Measurements from ENCODE around the gene CALN1. TPM values are rescaled to one million over a fixed set of nuclear protein-coding genes. Genes with fewer than 3 reads are reported as not detected.

The CALN1 gene
- total RNA-seq, 1 experiment from 2014 or later, result 0.05 TPM

- no peak for ATAC-seq
- POLR2A ChIA-PET, result no interaction called here
These were observed 312.4 kb downstream of the CALN1 start for GRCh38 chr7:72099784-72100183.

DNA sequence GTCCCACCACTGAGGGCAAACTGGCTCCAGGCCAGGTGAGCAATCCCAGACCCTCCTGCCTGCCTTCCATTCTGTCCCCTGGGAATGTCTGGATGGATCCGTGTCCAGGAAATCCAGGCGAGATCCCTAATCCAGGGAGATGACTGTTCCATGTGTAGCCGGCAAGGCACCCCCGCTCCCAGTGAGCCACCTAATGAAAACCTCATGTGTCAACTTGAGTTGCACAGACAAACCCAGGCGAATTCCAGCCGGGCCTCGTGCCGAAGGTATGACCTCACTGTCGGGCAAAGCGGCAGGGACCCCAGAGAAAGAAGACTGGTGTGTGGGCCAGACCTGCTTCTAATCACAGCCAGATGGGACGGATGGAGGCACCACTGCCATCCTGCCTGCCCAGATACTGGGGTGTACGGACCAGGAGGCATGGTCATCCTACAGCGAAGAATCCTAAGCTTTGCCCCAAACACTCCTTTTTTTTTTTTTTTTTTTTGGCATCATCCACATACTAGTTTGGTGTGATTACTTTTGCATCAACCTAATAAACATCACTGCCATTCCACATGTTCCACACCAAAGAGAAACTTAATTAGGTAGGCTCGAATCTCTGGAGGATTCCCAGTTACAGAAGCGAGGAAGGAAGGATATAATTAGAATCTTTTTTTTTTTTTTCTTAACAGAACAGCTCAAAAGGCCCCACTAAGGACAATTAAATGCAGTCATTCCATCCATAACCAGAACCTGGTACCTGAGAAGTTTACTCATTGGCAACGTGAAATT lies 313.1 kb downstream of the CALN1 start:
- intact Hi-C loops (cut with micrococcal nuclease; ENCODE audit: unreplicated experiment) (no loop called here), in situ Hi-C loops (cut with HindIII; ENCODE audit: low pct_unique_long_range_greater_than_20kb, low sequenced_read_pairs) (no loop called here)
- H3K4me1 ChIP-seq (ENCODE audit: control insufficient read depth, insufficient read depth, low read length), result no peaks in the 10 kb centered on the region
- H3K27ac ChIP-seq (ENCODE audit: low read length), result no peak overlapping the region
- H3K27me3 ChIP-seq (ENCODE audit: control insufficient read depth, insufficient read depth, low read length), result no peaks in the 10 kb centered on the region
- CTCF ChIA-PET, result no interaction called here
- POLR2A ChIA-PET, result no interaction called here
- no peaks in the 10 kb centered on the region for H3K36me3 ChIP-seq (ENCODE audit: control insufficient read depth, insufficient read depth, low read length)
- no peaks in the 10 kb centered on the region for H3K9me3 ChIP-seq (ENCODE audit: control insufficient read depth, insufficient read depth, low read depth, low read length)
- no peak overlapping the region for H3K4me3 ChIP-seq (ENCODE audit: low read depth in 2 of 2, low read length in 2 of 2)
- DNase-seq (ENCODE audit: low read depth, low spot score) (no peak), ATAC-seq (no peak)
- BruUV-seq (replicated peaks), result no TSS peak
- no peak for TF ChIP-seq REST (IDR thresholded peaks at IDR 0.05; ENCODE audit: insufficient read depth in 1 of 2, low read depth in 2 of 2, low read length in 1 of 2)
- TF ChIP-seq POLR2AphosphoS5 (IDR thresholded peaks at IDR 0.05; ENCODE audit: low read depth, low read length), result no peak
- no peak for TF ChIP-seq SIN3A (IDR thresholded peaks at IDR 0.05; ENCODE audit: borderline replicate concordance, insufficient read depth, low read depth, low read length)
- no peak for TF ChIP-seq TCF7L2 (IDR thresholded peaks at IDR 0.05; ENCODE audit: low read depth, low read length)
- TF ChIP-seq, protein P1, sequence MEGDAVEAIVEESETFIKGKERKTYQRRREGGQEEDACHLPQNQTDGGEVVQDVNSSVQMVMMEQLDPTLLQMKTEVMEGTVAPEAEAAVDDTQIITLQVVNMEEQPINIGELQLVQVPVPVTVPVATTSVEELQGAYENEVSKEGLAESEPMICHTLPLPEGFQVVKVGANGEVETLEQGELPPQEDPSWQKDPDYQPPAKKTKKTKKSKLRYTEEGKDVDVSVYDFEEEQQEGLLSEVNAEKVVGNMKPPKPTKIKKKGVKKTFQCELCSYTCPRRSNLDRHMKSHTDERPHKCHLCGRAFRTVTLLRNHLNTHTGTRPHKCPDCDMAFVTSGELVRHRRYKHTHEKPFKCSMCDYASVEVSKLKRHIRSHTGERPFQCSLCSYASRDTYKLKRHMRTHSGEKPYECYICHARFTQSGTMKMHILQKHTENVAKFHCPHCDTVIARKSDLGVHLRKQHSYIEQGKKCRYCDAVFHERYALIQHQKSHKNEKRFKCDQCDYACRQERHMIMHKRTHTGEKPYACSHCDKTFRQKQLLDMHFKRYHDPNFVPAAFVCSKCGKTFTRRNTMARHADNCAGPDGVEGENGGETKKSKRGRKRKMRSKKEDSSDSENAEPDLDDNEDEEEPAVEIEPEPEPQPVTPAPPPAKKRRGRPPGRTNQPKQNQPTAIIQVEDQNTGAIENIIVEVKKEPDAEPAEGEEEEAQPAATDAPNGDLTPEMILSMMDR (IDR thresholded peaks at IDR 0.05), result no peak

More at GRCh38 chr7:72099784-72100183, 312.4 kb downstream of the CALN1 start:
- intact Hi-C loops (cut with micrococcal nuclease; ENCODE audit: unreplicated experiment), result no loop called here
- in situ Hi-C loops (cut with HindIII; ENCODE audit: low pct_unique_long_range_greater_than_20kb, low sequenced_read_pairs), result no loop called here
- Histone ChIP-seq H3K36me3 (ENCODE audit: control insufficient read depth, insufficient read depth, low read length) (no peaks in the 10 kb centered on the region), H3K27me3 (ENCODE audit: control insufficient read depth, insufficient read depth, low read length) (no peaks in the 10 kb centered on the region), H3K4me1 (ENCODE audit: control insufficient read depth, insufficient read depth, low read length) (no peaks in the 10 kb centered on the region), H3K9me3 (ENCODE audit: control insufficient read depth, insufficient read depth, low read depth, low read length) (no peaks in the 10 kb centered on the region), H3K4me3 (ENCODE audit: low read depth in 2 of 2, low read length in 2 of 2) (no peak overlapping the region), H3K27ac (ENCODE audit: low read length) (no peak overlapping the region)
- BruUV-seq (replicated peaks), result no TSS peak
- TF ChIP-seq SIN3A (IDR thresholded peaks at IDR 0.05; ENCODE audit: borderline replicate concordance, insufficient read depth, low read depth, low read length), result no peak
- CTCF ChIA-PET, result no interaction called here
- DNase-seq (ENCODE audit: low read depth, low spot score), result no peak

GRCh38 chr7:72097226-72097625 lies 314.9 kb downstream of the CALN1 start:
- DNase-seq (ENCODE audit: low read depth, low spot score) (no peak), ATAC-seq (no peak)
- Histone ChIP-seq H3K27ac (ENCODE audit: low read length) (no peak overlapping the region), H3K4me3 (ENCODE audit: low read depth in 2 of 2, low read length in 2 of 2) (no peak overlapping the region), H3K36me3 (ENCODE audit: control insufficient read depth, insufficient read depth, low read length) (no peaks in the 10 kb centered on the region), H3K27me3 (ENCODE audit: control insufficient read depth, insufficient read depth, low read length) (no peaks in the 10 kb centered on the region), H3K9me3 (ENCODE audit: control insufficient read depth, insufficient read depth, low read depth, low read length) (no peaks in the 10 kb centered on the region), H3K4me1 (ENCODE audit: control insufficient read depth, insufficient read depth, low read length) (no peaks in the 10 kb centered on the region)
- POLR2A ChIA-PET, result no interaction called here
- TF ChIP-seq REST (IDR thresholded peaks at IDR 0.05; ENCODE audit: insufficient read depth in 1 of 2, low read depth in 2 of 2, low read length in 1 of 2) (no peak), POLR2AphosphoS5 (IDR thresholded peaks at IDR 0.05; ENCODE audit: low read depth, low read length) (no peak), SIN3A (IDR thresholded peaks at IDR 0.05; ENCODE audit: borderline replicate concordance, insufficient read depth, low read depth, low read length) (no peak), TCF7L2 (IDR thresholded peaks at IDR 0.05; ENCODE audit: low read depth, low read length) (no peak)
- TF ChIP-seq, protein P1 (IDR thresholded peaks at IDR 0.05), result no peak
- in situ Hi-C loops (cut with HindIII; ENCODE audit: low pct_unique_long_range_greater_than_20kb, low sequenced_read_pairs), result no loop called here
- CTCF ChIA-PET, result no interaction called here
- BruUV-seq (replicated peaks), result no TSS peak
- intact Hi-C loops (cut with micrococcal nuclease; ENCODE audit: unreplicated experiment), result no loop called here

Measured in Panc1 (cell line).